Neural crest cell (in vitro differentiated cells): ENCODE data around the gene GARIN5B. TPM values are rescaled to one million over a fixed set of nuclear protein-coding genes. Genes with fewer than 3 reads are reported as not detected.

Source experiments
- DNase-seq: peaks from one replicate; pipeline ENCODE4 v3.0.0; 2021; ENCODE audit warnings: low read depth, mixed read lengths, low spot score
- H3K27ac Mint-ChIP-seq: one replicate; pipeline ENCODE4 v1.8.0; 2021; ENCODE audit warnings: mild to moderate bottlenecking, mixed read lengths; ENCODE audit not compliant: unreplicated experiment
- H3K27me3 Mint-ChIP-seq: 2 replicates; pipeline ENCODE4 v1.8.0; 2021; ENCODE audit warnings: low read depth, mild to moderate bottlenecking, mixed read lengths
- H3K36me3 Mint-ChIP-seq: 2 replicates; pipeline ENCODE4 v1.8.0; 2021; ENCODE audit warnings: low read depth, mild to moderate bottlenecking, mixed read lengths
- H3K4me1 Mint-ChIP-seq: 2 replicates; pipeline ENCODE4 v1.8.0; 2021; ENCODE audit warnings: mixed read lengths
- H3K4me3 Mint-ChIP-seq: one replicate; pipeline ENCODE4 v1.8.0; 2021; ENCODE audit warnings: mild to moderate bottlenecking, mixed read lengths
- H3K9me3 Mint-ChIP-seq: 2 replicates; pipeline ENCODE4 v1.8.0; 2021; ENCODE audit warnings: mixed read lengths
- CTCF ChIP-seq: fragments of 200-600 bp; sonication (generic); conservative IDR thresholded peaks from 2 replicates; pipeline ENCODE4 v1.5.0; 2021; ENCODE audit warnings: antibody characterized with exemption, mild to moderate bottlenecking
- total RNA-seq: library from RNA; stranded (reverse); gene quantifications from 2 replicates; pipeline ENCODE4 v1.2.1, GENCODE V29; 2021

The GARIN5B gene
- total RNA-seq, 1 donor from 2014 or later = not detected

GRCh38 chr19:55373993-55374757 lies 11.1 kb upstream of the GARIN5B start:
- peaks cover 66% of the 10 kb centered on the region for H3K27me3 Mint-ChIP-seq
- peak overlapping the region; percentile 1 for H3K4me3 Mint-ChIP-seq
- peaks cover 28% of the 10 kb centered on the region for H3K4me1 Mint-ChIP-seq
- peak overlapping the region; percentile 1 for H3K27ac Mint-ChIP-seq
- no peak for TF ChIP-seq CTCF
- no peaks in the 10 kb centered on the region for H3K36me3 Mint-ChIP-seq
- H3K9me3 Mint-ChIP-seq = no peaks in the 10 kb centered on the region
- no peak for DNase-seq

- no peak for TF ChIP-seq CTCF
- Mint-ChIP-seq H3K27me3 (peaks cover 65% of the 10 kb centered on the region), H3K4me3 (peak overlapping the region; percentile 1), H3K27ac (peak overlapping the region; percentile 1), H3K9me3 (no peaks in the 10 kb centered on the region), H3K36me3 (no peaks in the 10 kb centered on the region), H3K4me1 (peaks cover 28% of the 10 kb centered on the region)
- DNase-seq = no peak
Measured at GRCh38 chr19:55373306-55373992, 10.4 kb upstream of the GARIN5B start.

- Mint-ChIP-seq H3K27ac (no peak overlapping the region), H3K27me3 (peaks cover 64% of the 10 kb centered on the region), H3K36me3 (no peaks in the 10 kb centered on the region), H3K9me3 (no peaks in the 10 kb centered on the region), H3K4me1 (peaks cover 28% of the 10 kb centered on the region), H3K4me3 (no peak overlapping the region)
- no peak for TF ChIP-seq CTCF
- DNase-seq = no peak
Measured at GRCh38 chr19:55372316-55373081, 9.4 kb upstream of the GARIN5B start.

- DNase-seq = no peak
- Mint-ChIP-seq H3K36me3 (no peaks in the 10 kb centered on the region), H3K27ac (peak within 1 kb of the TSS; percentile 57), H3K27me3 (peaks cover 55% of the 10 kb centered on the region), H3K4me1 (peaks cover 21% of the 10 kb centered on the region), H3K4me3 (peak within 1 kb of the TSS; percentile 71), H3K9me3 (no peaks in the 10 kb centered on the region)
- no peak for TF ChIP-seq CTCF
Measured at GRCh38 chr19:55370305-55370988, 7.4 kb upstream of the GARIN5B start, which contains the start of gene IL11. Gene IL11, minus strand, starts transcription at chr19:55370463. Its CDS starts 153 bp downstream, at chr19:55370310.
